Measurements from ENCODE around the gene PIP5K1A.
"Not testable (repeated sequence)": the region's sequence is repeated elsewhere in the genome, so short reads cannot be mapped to it uniquely, and the experiment has no call there.

Gene PIP5K1A, protein sequence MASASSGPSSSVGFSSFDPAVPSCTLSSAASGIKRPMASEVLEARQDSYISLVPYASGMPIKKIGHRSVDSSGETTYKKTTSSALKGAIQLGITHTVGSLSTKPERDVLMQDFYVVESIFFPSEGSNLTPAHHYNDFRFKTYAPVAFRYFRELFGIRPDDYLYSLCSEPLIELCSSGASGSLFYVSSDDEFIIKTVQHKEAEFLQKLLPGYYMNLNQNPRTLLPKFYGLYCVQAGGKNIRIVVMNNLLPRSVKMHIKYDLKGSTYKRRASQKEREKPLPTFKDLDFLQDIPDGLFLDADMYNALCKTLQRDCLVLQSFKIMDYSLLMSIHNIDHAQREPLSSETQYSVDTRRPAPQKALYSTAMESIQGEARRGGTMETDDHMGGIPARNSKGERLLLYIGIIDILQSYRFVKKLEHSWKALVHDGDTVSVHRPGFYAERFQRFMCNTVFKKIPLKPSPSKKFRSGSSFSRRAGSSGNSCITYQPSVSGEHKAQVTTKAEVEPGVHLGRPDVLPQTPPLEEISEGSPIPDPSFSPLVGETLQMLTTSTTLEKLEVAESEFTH

DNA sequence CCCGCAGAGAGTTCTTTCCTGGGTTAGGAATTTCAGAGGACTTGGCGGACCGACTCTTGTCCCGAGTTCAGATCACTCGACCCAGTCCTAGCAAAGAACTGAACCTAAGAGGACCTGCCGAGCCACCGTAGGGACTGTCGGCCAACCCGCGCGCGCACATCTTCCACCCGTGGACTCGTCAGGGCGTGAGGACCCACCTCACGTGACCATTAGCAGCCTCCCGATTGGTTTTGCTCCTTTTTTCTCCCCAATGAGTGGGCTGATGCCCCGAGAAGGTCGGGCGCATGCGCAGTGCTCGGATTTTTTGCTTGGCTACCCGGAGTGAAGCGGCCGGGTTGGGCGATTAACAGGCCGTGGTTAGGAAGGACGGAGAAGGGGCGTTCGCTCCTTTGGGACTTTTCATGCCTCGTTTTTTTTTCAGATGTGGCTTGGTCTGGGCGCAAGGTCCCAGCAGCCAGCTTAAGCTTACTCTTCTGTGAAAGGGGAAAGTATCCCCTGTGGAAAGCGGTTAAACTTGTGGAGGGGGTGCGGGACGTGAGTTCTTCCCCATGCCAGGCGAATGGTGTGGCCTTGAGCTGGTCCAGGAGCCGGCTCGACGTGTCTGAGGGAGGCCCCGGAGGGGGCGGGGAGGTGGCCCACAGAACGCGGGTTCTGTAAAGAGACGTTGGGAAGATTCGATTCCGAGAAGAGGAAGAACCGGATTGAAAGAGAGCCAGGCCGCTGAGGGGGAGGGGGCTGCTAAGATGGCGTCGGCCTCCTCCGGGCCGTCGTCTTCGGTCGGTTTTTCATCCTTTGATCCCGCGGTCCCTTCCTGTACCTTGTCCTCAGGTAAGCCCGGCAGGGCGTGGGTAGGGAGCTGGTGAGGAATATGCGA is at the start of gene PIP5K1A:
Gene PIP5K1A (plus strand): TSS at position 299 of the 874 bp plus-strand sequence. CDS start 445 bp downstream, at position 744.
- DNase-seq (ENCODE audit: low spot score), result peak; percentile 99

DNA sequence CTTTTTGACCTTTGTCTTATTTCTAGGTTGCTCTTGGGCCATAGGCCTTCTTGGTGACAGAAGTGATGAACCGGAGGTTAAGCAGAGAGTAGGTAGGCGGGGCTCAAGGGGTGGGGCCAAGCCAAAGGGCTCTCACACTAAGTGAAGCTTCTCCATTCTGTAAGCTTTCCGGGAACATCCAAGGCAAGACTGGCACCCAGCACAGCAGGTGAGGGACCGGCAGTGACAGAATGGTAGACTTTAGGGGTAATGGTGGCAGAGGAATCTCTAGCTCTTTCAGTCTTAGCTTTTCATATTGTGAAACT is 41.9 kb upstream of the PIP5K1A start, which contains the start of gene TNFAIP8L2:
Gene TNFAIP8L2 (plus strand): TSS at position 135 of the 305 bp plus-strand sequence. CDS start 2,049 bp downstream, outside the sequence.
- DNase-seq (ENCODE audit: low spot score), result peak; percentile 30

DNA sequence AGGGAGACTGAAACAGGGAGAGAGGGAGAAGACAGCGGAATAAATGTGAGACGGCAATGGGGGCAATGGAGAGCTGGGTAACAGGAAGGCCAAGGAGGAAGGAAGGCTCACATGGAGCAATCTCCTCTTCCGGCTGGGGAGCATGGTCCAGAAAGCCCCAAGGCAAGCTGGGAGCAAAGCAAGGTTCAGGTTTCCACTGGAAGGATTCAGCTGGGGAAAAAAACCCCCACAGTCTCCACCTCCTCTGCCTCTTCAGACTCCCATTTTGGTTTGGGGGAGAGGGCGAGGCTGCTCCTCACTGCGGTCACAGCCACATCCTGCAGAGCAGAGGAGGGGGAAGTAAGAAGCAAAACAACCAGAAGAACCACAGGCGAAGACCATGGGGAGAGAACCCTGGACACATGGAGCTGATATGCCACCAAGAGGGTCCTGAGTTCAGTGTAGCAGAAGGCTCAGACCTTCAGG is 41.3 kb upstream of the PIP5K1A start:
- DNase-seq (ENCODE audit: low spot score), result peak; percentile 8

DNA sequence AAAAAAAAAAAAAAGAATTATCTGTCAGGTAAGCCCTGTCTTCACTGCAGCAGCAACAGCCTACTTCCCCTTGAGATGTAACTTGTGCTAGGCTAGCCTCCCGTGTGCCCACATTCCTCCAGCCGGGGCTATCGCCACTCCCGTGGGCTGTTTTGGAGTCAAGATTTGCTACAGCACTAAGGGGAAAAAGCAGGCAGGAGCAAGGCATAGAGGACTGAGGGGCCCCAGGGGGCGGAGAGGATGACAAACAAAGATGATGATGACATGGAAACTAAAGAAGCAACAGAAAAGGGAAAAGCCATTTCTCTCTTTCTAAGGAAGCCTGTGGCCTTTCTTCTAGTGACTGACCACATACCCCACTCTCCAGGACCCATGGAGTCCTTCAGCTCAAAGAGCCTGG is 40.0 kb upstream of the PIP5K1A start:
- DNase-seq (ENCODE audit: low spot score), result no peak

DNA sequence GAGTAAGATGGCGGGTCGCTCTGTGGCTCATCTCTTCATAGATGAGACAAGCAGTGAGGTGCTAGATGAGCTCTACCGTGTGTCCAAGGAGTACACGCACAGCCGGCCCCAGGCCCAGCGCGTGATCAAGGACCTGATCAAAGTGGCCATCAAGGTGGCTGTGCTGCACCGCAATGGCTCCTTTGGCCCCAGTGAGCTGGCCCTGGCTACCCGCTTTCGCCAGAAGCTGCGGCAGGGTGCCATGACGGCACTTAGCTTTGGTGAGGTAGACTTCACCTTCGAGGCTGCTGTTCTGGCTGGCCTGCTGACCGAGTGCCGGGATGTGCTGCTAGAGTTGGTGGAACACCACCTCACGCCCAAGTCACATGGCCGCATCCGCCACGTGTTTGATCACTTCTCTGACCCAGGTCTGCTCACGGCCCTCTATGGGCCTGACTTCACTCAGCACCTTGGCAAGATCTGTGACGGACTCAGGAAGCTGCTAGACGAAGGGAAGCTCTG is 39.6 kb upstream of the PIP5K1A start:
- no peak for DNase-seq (ENCODE audit: low spot score)

DNA sequence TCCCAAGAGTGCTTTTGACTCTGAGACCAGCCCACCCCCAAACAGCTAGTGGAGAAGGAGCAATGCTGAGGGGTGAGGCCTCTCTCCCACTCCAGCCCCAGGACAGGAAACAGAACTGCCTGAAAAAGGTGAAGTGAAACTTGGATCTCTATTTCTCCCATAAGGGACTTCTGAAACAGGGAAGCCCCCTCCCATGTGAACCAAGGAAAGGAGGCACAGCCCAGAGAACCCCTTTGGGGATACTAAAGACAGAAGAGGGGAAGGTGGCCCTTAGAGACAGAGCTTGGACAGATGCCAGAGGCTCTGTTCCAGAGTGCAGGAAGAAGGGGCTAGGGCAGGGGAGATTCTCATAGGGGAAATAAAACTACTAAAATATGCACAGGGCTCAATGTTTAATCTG is 39.0 kb upstream of the PIP5K1A start:
- no peak for DNase-seq (ENCODE audit: low spot score)

DNA sequence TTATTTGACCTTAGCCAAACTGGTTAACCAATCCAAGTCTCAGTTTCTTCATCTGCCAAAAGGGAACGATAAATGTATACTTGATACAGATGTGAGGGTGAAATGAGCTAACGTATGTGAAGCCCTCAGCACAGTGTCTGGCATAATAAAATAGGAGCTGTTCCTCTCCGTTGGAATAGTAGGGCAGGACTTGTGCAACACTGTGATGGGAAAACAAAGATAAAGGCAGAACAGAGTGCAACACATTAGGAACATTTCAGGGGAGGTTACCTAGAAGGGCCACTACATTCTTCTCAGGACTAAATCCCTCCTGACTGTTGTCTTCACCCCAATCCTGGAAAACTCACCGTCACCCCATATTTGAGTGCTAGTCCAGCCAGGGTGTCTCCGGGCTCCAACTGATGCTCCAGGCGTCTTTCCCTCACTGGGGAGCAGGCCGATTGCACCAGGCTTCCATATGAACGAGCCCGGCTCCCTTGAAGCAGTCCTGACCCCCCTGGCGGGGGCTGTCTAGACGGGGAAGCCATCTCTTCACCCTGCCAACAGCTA is 33.5 kb upstream of the PIP5K1A start:
- DNase-seq (ENCODE audit: low spot score), result no peak

DNA sequence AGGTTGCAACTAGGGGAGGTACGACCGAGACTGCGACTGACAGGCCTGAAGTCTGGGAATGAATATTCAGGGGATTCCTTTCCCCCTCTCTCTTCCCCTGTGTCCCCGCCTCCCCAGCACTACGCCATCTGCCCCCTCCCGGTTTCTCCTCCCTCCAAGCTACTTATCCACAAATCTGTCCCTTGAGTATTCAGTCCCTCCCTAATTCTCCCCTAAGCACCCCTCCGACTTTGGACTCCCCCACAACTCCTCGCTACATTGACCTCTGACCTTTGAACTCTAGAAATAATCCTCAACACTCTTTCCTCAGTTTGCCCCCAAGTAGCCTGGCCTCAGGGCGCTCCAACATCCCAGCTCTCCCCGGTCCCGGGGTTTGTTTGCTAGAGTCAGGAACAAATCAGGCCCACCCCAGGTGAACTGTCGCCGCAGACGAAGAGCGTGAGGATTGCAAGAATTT is 33.0 kb upstream of the PIP5K1A start:
- peak; percentile 90 for DNase-seq (ENCODE audit: low spot score)

DNA sequence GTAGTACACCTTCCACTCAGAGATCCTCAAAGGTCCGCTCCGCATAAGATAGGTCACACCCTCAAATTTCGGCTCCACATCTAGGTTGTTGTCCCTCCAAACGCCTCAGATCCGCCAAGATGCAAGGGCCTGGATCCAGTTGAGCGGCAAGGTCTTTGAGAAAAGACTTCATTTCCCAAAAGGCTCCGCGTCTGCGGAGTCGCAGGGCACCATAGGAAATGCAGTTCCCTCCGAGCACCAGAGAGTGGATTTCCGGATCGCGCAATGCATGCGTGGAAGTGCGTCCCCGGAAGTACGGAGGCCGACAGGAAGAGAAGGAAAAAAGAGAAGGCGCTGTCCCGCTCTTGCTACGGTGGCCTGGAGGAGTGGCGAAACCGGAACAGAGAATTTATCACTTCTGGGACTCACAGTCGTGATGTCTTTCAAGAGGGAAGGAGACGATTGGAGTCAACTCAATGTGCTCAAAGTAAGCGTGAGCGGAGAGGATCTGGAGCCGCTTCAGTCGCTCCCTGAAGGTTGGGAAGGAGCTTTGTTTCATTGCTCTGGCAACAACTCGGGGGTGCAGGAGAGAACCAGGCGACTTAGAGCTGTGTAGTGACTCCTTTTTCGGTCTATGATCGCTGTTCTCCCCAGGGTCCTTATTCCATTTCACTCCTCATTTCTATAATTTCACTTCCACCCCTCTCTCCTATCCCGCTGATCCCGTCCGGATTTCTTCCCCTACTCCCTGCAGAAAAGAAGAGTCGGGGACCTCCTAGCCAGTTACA is 32.4 kb upstream of the PIP5K1A start, which contains the start of the genes LYSMD1 and SCNM1:
Gene LYSMD1 (minus strand): TSS at position 165 of the 767 bp plus-strand sequence. CDS start 644 bp downstream, outside the sequence.
Gene SCNM1 (plus strand): TSS at position 407 of the 767 bp plus-strand sequence. CDS start 9 bp downstream, at position 416.
- peak; percentile 94 for DNase-seq (ENCODE audit: low spot score)

DNA sequence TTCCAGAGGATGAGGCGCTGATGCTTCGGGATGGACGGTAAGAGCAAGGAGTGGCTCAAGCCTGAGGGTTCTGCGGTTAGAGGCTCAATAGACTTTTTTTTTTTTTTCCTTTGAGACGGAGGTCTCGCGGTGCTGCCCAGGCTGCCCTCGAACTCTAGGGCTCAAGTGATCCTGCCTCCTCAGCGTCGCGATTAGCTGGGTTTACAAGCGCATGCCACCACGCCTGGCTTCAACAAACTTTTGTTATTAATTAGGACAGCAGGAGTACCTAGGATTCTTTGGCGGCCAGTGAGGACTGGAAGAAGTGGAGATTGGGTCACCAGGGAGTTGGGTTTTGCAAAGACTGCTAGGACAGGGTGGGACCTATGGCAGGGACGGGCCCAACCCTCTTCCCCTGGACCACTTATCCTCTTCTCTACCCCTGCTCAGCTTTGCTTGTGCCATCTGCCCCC is 31.8 kb upstream of the PIP5K1A start:
- no peak for DNase-seq (ENCODE audit: low spot score)

DNA sequence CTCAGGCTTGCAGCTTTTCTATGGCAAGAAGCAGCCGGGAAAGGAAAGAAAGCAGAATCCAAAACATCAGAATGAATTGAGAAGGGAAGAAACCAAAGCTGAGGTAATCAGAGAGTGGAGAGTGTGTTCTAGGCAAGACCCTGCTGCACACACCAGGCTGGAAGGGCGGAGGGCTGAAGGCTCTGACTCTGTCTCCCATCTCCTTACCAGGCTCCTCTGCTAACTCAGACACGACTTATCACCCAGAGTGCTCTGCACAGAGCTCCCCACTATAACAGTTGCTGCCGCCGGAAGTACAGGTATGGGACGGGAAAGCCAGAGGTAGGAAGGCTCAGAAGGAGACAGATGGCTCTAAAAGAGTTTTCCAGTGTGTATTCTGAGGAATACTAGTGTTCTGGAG is 31.2 kb upstream of the PIP5K1A start:
- no peak for DNase-seq (ENCODE audit: low spot score)

DNA sequence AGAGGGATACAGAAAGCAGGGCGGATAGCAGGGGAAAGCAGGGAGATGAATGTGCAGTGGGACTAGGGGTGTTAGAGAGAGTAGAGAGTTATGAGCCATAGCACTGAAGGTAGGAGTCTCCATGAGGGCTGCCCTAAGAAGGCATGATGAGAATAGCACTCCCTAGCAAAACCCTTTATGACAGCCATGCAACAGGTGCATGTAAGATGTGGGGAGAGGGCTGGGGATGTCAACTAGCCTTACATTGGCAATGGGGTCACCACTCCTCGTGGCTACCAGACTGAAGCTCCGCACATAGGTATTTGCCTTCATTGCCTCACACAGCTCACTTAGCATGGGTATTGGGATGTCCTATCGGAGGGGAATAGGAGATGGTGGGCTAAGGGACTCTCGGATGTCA is 27.2 kb upstream of the PIP5K1A start:
- DNase-seq (ENCODE audit: low spot score), result no peak

DNA sequence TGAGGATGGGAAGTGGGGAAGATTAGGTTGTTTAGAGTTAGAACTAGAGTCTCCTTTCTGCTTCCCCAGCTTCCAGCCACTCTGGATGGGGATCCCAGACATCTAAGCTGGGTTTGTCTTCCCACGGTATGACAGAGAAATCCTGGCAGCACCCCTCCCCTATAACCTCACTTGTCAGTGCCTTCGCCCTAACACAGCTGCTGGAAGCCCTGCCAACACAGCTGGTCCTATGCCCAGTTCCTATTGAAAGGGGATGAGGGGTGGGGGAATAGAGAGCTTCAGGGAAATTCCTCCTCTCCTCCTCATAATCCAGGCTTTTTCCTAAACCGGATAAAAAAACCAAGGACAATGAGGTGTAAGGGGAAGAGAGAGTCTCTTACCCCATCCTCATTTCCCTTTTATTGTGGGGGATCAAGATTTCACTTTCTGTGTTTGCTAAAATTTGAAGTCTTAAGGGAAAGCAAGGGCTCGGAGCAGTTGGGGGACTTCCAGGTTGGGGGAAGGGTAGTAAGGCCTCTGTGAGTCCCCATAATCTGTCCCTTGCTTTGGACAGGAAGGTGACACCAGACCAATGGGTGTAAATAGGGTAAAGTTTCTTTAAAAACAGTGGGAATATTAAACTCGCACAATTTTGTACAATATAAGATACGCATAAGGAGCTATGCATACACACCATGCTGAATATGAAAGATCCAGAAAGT is 23.2 kb upstream of the PIP5K1A start:
- no peak for DNase-seq (ENCODE audit: low spot score)

DNA sequence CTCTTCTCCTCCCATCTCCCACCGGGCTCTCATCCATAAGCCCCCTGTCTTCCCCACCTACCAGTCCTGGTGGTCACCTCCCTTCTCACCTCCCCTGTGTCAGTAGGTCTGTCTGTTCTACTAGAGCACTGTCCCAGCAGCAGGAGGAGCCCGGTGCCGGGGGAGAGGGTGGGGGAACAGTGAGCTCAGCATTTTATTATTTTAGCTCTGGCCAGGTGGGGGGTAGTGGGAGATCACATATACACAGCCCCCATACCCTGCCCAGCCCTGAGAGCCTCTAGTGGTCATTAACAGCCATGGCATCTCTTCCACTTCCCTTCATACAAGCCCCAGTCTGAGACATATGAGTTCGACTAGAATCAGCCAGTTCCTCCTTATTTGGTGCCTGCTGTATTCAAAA is 22.5 kb upstream of the PIP5K1A start, which contains the start of gene TMOD4:
Gene TMOD4 (minus strand): TSS at position 119 of the 400 bp plus-strand sequence. CDS start 1,106 bp downstream, outside the sequence.
- DNase-seq (ENCODE audit: low spot score), result peak; percentile 67

DNA sequence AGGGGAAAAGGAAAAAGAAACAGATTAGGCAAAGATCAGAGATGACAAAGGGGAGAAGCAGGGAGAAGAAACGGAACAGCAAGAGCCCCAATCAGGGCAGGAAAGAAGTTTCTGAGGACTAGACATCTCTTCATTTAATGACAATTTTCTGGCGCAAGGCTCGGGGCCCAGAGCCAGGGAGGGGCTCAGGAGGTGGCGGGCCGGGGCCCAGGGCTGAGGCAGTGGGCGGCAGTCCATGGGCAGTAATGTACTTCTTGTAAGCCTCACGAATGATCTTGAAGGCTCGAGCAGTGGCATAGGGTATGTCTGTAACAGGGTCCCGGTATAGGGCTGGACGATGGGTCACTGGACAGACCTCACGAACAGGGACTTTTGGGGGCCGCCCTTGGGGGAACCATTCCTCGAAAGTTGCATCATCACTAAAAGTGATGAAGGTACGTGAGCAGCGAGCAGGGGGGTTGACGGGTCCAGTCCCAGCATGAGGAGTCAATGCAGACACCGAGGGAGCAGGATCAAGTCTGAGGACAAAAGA is 21.8 kb upstream of the PIP5K1A start:
- DNase-seq (ENCODE audit: low spot score), result no peak

DNA sequence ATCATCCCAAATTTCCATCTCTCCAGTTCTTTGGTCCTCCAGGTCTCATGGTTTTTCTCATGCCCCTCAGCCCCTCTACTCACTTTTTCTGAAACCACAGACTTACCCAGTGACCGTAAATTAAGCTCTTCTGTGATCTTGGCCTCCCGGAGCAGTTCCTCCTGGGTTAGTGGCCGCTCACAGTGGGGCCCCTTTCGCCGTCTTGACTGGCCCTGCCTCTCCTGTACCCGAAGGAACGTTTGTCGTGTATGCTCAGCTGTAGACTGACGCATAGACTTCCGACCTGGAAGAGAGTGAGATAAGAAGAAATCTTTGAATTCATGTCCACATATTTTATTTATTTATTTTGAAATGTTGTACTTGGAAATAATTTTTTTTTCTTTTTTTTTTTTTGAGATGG is 14.1 kb upstream of the PIP5K1A start:
- no peak for DNase-seq (ENCODE audit: low spot score)

DNA sequence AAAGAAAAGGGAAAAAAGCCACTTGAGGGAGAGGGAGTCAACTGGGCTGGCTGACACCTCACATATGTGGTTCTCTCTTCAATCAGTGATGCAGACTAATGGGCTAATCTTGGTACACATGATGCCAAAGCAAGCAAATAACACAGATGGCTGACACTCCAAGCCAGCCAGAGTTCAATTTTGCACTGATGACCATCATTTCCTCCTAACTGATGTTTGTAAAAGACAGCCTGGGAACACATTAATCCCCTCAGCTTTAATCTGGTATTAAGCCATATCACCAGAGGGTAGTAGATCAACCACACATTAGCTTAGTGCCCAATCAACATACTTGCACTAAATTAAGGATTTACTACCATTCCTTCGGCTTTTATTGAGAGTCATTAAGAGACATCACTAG is 11.1 kb upstream of the PIP5K1A start:
- peak; percentile 76 for DNase-seq (ENCODE audit: low spot score)

DNA sequence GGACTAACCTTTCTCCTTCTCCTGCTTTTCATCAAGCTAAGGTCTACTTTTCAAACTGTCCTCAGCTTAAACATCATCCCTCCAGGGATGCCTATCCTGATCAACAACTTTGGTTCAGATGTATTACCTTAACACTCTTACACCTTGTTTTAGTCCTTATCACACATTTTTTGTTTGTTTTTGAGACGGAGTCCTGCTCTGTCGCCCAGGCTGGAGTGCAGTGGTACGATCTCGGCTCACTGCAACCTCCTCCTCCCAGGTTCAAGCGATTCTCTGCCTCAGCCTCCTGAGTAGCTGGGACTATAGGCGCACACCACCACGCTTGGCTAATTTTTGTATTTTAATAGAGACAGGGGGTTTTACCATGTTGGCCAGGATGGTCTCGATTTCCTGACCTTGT is 9.7 kb upstream of the PIP5K1A start:
- not testable (repeated sequence) for DNase-seq (ENCODE audit: low spot score)

DNA sequence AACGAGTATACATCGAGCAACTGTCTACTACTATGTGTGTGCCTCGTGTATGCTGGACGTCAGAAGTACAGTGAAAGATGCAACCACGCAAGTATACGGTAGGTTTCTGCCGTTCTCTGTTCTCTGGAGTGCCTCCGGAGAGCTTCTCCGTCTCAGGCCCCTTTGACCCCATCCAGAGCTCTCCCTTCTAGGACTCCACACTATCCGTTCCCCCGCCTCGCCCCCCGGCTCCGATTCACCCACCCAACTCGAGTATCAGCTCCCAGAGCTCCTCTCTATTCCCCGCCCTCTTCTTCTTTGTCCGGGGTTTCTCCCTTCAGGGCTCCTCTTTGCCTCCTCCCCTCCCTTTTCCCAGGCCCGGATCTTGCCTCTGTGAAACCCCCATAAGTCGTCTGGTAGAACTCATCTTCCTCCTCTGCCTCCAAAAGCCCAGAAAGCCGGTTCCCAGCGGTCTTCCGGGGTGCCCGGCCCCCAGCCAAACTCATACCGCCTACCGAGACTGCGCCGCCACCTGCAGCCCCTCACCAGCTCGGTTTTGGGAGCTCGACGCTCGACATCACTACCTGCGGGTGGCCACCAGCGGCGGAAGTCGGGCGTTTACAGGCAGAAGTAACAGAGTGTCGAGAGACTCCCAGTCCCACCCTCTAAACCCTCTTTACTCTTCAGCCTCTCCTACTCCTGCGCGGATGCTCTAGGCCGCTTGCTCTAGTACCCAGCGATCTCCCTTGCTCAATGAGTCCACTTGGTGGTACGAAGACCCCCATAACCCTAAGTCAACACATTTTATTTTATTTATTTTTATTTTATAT is 8.5 kb upstream of the PIP5K1A start, which contains the start of gene VPS72:
Gene VPS72 (minus strand): TSS at position 561 of the 809 bp plus-strand sequence. CDS start 76 bp downstream, at position 485.
- peak; percentile 93 for DNase-seq (ENCODE audit: low spot score)
